GM19463 (cell line): ENCODE data around the gene AHSG.

Experiments used
- ATAC-seq: cut with Tn5 transposase; IDR thresholded peaks from one replicate; pipeline ENCODE4 v1.9.1; 2021; ENCODE audit warnings: mild to moderate bottlenecking, moderate library complexity; ENCODE audit not compliant: unreplicated experiment

AHSG gene

DNA sequence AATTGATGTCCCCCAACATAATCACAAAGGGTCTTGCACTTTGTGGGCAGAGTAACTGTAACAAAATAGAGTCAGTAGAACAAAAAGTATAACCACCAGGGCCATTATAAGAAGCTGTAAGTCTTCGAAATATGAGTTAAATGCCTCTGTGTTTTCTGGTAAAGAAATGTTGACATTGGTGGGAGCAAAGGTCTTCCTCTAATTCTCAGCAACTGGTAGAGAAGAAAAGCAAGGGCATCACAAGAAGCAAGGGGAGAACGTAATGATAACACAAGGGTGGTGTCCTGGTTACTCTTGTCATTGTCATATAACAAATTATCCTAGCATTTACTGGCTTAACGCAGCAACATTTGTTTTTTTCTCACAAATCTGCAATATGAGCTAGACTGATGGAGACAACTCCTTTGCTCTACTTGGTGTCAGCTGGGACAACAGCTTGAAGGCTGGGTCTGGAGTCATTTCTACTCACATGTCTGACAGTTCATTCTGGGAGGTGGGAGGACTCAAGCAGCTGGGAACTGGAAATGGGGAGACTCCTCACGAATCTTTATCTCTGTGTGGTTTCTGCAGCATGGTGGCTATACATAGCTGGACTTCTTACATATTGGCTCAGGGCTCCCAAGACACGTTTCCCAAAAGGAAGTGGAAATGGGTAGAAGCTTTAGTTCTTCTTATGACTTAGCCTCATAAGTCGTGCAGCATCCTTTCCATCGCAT is 22.1 kb upstream of the AHSG start:
- no peak for ATAC-seq

DNA sequence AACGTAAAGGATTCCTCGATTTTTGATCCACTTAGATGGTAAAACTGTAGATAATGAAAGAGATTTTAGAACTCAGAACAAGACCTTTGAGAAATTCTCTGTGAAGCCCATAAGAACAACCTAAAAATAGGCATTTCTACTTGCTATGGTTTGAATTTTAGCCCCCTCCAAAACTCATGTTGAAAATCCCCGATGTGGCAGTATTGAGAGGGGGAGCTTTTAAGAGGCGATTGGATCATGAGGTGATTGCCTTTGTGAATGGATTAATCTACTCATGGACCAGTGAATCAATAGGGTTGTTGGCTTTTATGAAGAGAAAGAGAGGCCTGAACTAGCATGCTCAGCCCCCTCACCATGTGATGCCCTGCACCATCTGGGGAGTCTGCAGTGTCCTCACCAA is 20.2 kb upstream of the AHSG start:
- ATAC-seq: no peak

DNA sequence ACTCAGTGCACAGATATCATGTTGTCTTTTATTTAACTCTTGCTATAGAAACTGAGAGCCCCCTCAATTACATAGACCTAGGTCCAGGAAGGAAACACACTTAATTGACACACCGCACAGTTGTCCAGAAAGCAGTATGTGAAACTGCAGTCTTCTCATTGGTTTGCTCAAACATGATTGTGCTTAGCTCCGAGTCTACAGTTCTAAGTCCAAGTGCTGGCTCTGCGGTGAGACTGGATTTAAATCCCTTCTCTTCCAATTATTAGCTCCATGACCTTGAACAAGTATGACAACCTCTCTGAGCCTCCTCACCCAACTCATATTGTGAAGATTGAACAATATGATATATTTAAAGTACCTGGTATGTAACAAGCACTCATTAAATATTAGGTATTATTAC is 19.0 kb upstream of the AHSG start:
- ATAC-seq: no peak

DNA sequence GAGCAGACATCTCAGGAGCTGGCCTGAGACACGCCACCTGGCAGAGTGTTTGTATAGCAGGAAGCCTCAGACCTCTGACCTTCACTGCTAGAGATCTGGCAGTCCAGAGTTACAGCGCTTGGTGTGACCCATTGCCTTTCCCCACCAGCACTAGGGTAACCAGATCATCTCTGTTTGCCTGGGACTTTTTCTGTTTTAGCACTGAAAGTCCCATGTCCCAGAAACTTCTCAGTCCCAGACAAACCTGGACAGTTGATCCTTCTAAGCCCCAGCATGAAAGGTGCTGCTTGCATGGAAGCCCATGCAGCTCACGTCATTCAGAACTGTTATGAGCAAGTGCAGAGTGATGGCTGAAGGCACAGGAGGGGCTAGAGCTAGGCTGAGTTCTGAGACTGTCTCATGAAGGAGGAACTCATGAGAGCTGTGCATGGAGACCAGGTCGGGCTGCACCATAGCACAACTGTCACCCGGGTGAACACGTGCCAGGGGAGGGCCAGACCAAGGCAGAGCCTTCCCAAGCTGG is 18.2 kb upstream of the AHSG start:
- no peak for ATAC-seq

DNA sequence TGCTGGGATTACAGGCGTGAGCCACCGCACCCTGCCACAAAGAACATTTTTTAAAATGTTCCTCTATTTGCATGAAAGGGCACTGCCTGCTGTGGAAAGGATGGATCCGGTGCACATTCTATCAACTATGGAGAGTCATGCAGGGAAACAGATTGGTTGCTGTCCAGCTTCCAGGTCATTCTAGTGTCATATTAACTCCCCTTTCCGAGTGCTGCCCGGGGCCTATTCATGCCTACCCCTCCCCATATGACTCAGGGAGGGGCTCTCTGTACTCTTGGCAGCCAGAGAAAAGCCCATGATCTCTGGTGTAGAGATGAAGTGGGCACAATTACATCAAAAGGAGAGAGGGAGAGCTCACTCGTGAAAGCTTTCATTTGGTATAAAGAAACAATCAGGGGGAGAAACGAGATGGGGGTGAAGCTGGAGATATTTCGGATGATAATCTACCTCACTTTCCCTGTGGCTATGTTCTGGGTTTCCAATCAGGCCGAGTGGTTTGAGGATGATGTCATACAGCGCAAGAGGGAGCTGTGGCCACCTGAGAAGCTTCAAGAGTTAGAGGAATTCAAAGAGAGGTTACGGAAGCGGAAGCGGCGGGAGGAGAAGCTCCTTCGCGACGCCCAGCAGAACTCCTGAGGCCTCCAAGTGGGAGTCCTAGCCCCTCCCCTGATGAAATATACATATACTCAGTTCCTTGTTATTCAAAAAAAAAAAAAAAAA is 16.1 kb upstream of the AHSG start:
- no peak for ATAC-seq

DNA sequence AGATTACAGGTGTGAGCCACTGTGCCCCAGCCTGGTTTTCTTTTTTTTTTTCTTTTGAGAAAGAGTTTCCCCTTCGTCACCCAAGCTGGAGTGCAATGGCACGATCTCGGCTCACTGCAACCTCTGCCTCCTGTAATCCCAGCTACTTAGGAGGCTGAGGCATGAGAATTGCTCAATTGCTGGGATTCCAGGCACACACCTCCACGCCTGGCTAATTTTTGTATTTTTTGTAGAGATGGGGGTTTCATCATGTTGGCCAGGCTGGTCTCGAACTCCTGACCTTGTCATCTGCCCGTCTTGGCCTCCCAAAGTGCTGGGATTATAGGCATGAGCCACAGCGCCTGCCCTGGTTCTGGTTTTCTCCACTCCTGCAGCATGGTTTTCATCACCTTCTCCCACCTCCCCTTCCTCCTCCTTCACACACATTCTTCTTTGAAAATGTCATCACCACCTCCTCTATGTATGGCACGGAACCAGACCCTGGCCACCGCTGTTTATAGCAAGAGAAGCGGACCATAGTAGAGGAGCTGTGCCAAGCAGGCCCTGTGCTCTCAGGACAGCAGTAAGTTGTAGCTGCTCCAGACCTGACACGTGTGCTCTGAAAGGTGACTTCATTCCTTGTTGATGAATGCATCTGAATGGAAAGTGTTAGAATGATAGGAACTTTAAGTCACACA is 14.6 kb upstream of the AHSG start:
- no peak for ATAC-seq

DNA sequence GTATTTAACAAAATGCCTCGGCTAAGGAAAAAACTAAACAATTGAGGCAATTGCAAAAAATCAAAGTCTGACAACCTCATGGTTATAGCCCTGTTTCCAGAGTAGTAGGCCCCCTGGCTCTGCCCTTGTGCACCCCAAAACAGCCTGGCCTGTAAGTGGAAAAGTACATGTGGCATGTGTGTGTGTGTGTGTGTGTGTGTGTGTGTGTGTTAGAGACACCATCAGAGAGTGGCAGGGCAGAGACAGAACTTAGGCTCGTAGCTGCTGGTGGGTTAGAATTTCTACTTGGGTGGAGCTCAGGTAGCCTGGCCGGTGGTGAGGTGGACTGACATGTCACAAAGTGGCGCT is 14.1 kb upstream of the AHSG start:
- ATAC-seq: no peak

DNA sequence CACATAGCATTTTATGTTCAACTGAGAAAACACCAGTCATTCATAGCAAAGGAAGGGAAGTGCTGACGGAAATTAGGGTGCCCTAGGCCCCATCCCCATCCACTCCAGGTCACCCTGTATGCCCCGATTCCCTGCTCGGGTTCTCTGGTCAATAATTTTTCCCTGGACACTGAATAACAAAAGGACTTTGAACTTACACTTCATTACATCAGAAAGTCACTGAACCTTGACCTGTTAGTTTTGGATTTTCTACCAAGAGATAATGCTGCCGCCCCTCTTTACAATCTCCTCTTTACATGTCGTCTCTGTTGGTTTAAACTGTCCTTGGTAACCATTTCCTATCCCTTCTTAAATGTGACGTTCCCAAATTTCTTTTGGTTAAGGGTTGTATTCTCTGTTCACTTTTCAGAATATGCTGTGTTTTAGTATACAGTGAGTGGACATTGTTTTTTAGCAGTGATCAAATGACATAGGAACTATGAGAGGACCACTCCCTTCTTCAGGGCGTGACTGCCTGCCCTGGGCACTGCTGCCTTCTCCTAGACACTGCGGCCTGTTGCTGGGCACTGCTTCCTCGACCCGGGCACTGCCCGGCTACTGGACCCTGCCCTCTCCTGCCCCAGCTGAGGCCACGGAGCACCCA is 13.6 kb upstream of the AHSG start:
- ATAC-seq: no peak

DNA sequence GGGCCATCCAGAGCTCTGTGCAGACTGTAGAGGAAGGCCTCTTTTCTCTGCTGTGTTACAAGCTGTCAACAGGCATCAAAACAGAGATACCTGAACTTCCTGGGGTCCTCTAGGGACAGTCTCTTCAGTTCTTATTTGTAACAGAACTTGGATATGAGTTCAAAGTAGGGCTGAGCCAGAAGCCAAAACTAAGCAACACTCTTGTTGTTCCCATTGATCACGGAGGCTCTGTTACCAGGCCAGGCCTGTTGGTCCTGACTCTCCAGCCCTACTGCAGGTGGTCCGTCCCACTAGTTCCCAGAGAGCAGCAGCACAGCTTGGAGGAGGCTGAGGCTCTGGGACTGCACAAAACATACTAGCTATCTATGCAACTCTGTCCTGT is 13.1 kb upstream of the AHSG start:
- ATAC-seq: no peak

DNA sequence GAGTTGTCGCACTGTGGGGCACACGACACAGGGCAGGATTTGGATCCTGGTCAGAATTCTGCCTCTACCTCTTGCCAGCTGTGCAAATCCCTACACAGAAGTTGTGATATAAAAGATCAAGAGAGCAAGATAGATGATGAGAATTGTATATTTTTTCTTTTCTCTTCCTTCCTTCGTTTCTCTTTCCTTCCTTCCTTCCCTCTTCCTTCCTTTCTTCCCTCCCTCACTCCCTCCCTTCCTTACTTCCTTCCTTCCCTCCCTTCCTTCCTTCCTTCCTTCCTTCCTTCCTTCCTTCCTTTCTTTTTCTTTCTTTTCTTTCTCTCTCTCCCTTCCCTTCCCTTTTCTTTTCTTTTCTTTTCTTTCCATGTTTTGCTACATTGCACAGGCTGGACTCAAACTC is 12.0 kb upstream of the AHSG start:
- no peak for ATAC-seq

DNA sequence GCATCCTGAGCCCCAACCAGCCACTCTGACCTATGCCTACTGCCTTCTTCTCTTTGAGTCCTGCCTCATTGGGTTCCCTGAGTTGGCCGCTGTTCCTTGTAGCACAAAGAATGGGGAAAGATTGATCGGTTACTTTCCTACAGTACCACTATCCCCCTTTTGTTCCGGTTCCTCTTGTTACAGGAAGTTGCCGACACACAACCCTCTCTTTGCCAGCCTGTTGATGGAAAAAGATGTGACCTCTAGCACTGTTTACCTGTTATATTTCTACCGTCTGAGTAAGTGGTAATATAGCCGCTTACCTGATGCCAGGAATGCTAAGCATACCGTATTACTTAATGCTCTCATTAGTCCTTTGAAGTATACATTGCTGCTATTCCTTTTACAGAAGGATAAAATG is 9.7 kb upstream of the AHSG start:
- ATAC-seq: no peak

DNA sequence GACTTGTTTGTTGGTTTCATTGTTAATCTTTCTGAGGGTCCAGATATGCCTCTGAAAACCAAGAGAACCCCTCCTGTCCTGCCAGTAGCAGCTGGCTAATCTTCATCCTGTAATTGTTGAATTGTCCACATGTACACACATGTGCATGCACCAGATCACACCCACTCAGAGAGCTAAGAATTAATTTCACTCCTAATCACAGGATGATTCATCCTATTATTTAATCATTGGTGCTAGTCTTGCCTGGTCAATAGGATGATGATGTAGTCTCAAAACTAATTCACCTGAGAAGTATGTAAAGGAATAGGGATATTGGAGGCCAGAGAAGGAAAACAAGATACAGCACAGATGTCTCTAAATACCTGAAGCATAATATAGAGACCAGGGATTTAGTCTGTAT is 7.8 kb upstream of the AHSG start:
- no peak for ATAC-seq

DNA sequence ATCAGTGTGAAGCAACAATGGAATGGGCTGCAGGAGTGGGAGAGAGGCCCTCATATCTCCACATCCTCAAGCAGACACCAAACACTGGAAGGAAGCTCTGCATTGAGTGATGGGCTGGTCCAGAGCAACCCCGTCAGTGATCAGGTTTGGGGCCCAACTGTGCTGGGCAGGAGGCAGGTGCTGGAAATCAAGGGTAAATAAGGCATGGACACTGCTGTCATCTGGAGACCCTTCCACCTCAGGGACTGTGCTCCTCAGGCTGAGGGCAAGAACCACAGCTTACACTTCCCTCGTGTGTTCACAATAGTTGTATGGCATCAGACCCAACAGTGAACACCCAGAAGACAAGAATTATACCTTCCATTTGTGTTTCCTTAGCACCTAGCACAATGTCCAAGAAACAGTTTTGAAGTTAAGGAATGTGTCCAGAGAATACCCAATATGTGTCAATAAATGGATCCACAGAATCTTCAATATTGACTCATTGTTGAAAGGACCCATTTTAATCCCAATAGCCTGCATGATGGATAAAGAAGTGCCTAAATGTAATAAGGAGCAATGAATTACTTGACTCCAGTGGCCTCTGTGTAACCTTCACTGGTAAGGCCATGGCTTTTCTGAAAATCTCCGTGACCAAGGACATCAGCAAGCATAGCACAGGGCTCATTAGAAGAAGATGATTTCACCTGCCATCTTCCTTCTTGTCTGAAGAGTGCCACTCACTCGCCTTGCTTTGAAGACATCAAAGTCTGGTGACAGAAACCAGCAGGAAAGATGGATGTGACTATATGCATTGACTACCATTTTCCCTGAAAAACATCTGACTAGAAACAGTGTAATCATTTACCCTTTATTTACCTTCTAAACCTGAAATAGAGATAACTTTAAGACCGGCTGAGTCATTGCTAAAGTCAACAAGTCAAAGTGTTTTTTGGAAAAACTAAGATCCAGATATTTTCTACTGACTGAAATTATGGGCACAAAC is 7.0 kb upstream of the AHSG start:
- no peak for ATAC-seq

DNA sequence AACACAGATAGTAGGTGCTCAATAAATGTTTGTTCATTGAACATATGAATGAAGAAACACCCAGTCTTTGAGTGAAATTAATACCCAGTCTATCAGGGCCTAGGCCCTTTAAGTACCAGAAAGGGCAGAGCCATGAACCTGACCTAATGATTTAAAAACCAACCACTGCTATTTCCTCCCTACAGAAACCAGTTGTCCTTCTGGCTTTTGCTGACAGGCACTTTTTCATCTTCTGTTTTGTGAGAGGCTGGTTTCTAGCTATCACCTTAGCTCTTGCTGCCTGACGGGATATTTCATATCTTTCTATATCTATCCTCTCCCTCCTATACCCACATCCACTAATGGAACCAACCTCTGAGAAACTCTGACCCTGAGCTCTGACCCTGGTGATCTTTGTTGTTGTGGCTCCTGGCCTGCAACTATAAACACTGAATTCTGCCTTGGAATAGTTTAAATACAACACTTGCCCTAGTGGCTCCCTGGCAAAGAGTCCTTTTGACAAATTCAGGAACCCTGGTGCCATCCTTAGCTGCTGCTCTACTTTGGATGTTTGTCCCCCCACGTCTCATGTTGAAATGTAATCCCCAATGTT is 4.1 kb upstream of the AHSG start:
- no peak for ATAC-seq

DNA sequence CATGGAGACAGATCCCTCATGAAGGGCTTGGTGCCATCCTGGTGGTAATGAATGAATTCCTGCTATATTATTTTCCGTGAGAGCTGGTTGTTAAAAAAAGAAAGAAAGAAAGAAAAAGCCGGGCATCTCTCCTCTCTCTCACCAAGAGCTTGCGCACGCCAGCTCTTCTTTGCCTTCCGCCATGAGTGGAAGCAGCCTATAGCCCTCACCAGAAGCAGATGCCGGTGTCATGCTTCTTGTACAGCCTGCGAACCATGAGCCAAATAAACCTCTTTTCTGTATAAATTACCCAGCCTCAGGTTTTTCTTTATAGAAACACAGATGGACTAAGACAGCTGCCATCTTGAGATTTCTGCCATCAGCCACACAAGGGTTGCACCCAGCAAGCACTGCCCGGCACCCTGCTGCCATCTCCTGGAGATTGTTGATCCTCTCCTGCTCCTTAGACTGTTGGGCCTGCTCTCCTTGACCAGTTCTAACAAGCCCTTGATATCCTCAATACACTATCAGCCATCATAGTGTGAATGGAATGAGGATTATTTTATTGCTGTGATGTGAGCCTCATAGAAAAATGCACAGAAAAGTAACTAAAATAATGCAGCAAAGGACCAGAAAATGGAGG is 3.5 kb upstream of the AHSG start:
- ATAC-seq: no peak

DNA sequence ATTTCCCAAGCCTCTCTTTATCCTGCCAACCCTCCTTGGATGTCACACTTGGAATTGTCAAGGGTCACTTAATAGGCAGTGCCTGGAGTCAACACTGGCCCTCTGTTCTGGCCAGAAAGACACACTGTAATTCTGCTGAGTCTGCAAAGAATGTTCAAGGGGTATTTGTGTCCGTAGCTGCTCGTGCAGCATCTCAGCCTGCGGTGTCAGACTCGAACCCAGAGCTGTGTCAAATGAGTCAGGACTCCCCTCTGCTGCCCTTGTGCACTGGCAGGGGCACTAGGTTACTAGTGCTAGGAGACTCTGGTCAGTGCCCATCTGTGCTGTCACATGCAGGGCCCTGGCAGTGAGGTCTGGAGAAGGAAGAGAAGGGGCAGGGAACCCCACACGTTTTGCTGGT is 795 bp upstream of the AHSG start:
- no peak for ATAC-seq

DNA sequence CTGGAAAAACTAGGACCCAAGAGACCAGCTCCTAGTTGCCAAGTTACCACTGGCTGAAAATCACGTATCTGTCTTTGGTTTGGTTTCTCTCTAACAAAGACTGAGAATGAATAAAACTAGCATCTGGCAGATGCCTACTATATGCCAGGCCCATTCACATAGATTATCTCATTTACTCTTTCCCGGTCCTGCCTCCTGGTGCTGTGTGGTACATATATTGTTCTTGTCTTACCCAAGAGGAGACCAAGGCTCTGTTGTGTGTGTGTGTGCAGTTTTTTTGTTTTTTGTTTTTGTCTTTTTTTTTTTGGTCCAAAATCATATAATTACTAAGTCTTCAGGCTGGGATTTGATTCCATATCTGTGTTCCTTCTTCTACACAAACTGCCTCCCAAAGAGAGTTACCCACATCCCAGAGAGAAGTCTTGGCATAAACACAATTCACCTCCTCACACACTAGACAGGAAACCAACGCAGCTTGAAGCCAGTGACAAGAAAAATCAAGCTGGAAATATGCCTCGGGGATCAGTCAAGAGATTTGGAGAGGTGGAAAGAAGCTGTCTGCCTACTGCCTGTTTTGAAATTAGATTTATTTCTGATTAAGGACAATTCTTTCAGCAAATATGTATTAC is 891 bp downstream of the AHSG start:
- ATAC-seq: no peak

DNA sequence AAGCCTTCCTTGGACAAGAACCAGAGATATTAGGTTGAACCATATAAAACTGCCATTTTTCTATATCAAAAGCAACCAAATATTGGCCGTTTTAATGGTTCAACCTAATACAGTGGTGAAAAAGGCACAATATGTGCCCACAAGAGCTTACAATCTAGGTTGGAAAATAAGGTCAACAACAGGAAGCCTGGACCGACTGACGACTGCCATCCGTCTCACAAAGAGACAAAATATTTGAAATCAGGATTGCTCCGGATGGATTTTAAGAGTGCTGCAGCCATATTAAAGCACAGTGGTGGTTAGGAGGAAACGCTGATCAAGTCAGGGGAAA is 1.4 kb downstream of the AHSG start:
- no peak for ATAC-seq
